ENCODE results near the gene PCBP2. TPM values are rescaled to one million over a fixed set of nuclear protein-coding genes. Genes with fewer than 3 reads are reported as not detected.

PCBP2 gene
- total RNA-seq, 4 donors from 2014 or later = 275 to 374 (median 365) TPM

DNA sequence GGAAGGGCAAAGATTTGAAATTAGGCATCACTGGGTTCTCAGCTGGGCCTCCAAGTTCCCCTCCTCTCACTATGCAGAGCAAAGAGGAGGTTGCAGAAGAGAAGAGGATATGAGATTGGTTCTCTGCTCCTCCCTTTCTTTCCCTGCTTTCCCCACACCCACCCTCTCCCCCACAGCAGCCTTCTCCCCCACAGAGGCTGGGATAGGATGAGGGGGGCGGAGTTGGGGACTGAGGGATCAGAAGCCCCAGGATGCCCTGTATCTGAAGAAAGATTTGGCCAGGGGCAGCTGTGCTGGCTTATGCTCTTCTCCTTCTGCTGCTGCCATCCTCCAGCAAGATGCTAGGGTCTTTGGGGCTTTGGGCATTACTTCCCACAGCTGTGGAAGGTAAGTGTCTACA is 28.3 kb upstream of the PCBP2 start, which contains the start of gene AMHR2:
TSS of gene AMHR2 (plus strand) at position 259 of the 400 bp plus-strand sequence. CDS start at position 339, 80 bp downstream.
- H3K36me3 ChIP-seq = no peaks in the 10 kb centered on the region
- no peaks in the 10 kb centered on the region for H3K9me3 ChIP-seq
- no peaks in the 10 kb centered on the region for H3K27me3 ChIP-seq
- no peak within 1 kb of the TSS for H3K27ac ChIP-seq (replicated peaks in 1 of 4)
- no peak for DNase-seq (ENCODE audit: extremely low spot score)
- TF ChIP-seq POLR2A (IDR thresholded peaks at IDR 0.05; ENCODE audit: low read depth) (no peak), EP300 (IDR thresholded peaks at IDR 0.05) (no peak), POLR2AphosphoS5 (IDR thresholded peaks at IDR 0.05) (no peak)
- TF ChIP-seq, protein P1, sequence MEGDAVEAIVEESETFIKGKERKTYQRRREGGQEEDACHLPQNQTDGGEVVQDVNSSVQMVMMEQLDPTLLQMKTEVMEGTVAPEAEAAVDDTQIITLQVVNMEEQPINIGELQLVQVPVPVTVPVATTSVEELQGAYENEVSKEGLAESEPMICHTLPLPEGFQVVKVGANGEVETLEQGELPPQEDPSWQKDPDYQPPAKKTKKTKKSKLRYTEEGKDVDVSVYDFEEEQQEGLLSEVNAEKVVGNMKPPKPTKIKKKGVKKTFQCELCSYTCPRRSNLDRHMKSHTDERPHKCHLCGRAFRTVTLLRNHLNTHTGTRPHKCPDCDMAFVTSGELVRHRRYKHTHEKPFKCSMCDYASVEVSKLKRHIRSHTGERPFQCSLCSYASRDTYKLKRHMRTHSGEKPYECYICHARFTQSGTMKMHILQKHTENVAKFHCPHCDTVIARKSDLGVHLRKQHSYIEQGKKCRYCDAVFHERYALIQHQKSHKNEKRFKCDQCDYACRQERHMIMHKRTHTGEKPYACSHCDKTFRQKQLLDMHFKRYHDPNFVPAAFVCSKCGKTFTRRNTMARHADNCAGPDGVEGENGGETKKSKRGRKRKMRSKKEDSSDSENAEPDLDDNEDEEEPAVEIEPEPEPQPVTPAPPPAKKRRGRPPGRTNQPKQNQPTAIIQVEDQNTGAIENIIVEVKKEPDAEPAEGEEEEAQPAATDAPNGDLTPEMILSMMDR (IDR thresholded peaks at IDR 0.05) = no peak
- intact Hi-C loops (cut with DNase I) = no loop called here
- H3K4me3 ChIP-seq = no peak within 1 kb of the TSS
- H3K4me1 ChIP-seq = peaks cover 7 to 9% (median 8%) of the 10 kb centered on the region in 4 donors
- WGBS = 88% methylated on average over 1 of the region's 1 CpG

DNA sequence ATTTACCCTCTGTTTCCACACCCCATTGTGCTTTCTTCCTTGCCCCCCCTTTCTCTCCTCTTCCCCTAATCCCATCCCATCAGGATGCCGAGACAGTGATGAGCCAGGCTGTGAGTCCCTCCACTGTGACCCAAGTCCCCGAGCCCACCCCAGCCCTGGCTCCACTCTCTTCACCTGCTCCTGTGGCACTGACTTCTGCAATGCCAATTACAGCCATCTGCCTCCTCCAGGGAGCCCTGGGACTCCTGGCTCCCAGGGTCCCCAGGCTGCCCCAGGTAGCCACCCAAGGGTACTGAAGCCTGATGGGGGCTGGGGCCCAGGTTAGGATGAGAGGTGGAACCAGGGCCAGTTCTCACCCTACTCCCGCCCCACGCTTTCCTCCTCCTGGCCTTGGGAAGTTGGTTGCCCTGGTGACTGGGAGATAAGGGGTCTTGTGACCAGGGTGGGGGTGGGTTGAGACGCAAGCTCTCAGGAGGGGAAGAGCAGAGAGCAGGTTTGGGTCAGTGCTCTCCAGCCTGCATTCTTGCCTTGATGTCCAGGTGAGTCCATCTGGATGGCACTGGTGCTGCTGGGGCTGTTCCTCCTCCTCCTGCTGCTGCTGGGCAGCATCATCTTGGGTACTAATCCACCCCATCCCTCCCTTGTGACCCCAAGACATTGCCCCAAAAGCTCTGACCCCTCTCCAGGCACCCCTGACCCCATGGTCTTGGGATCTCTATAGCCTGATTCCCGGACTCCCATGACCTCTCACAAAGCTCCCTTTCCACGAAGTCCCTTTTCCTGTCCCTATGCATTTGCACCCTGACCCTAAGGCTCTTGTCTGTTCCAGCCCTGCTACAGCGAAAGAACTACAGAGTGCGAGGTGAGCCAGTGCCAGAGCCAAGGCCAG is 27.0 kb upstream of the PCBP2 start:
- intact Hi-C loops (cut with DNase I) = no loop called here
- no peak overlapping the region for H3K27ac ChIP-seq (replicated peaks in 1 of 4)
- H3K4me1 ChIP-seq = peaks cover 7 to 9% (median 8%) of the 10 kb centered on the region in 4 donors
- no peak for TF ChIP-seq EP300 (IDR thresholded peaks at IDR 0.05)
- no peak for TF ChIP-seq POLR2AphosphoS5 (IDR thresholded peaks at IDR 0.05)
- no peak for TF ChIP-seq POLR2A (IDR thresholded peaks at IDR 0.05; ENCODE audit: low read depth)
- TF ChIP-seq, protein P1 (IDR thresholded peaks at IDR 0.05) = no peak
- H3K9me3 ChIP-seq = no peaks in the 10 kb centered on the region
- H3K36me3 ChIP-seq = no peaks in the 10 kb centered on the region
- H3K4me3 ChIP-seq = no peak overlapping the region
- 88% methylated on average over 9 of the region's 9 CpGs for WGBS
- no peak for DNase-seq (ENCODE audit: extremely low spot score)
- no peaks in the 10 kb centered on the region for H3K27me3 ChIP-seq

DNA sequence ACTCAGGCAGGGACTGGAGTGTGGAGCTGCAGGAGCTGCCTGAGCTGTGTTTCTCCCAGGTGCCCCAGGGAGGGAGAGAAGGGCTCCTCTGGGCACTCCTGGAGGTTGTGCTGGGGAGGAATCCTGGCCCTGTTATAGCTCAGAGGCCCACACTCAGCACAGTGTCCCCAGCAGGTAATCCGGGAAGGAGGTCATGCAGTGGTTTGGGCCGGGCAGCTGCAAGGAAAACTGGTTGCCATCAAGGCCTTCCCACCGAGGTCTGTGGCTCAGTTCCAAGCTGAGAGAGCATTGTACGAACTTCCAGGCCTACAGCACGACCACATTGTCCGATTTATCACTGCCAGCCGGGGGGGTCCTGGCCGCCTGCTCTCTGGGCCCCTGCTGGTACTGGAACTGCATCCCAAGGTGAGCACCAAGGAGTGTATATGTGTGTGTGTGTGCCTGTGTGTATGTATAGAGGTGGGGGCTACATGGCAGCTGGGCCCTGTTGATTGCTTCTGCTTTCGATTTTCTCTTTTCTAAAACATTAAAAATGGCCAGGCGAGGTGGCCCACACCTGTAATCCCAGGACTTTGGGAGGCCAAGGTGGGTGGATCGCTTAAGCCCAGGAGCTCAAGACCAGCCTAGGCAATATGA is 26.3 kb upstream of the PCBP2 start:
- Histone ChIP-seq H3K27me3 (no peaks in the 10 kb centered on the region), H3K4me3 (no peak overlapping the region), H3K4me1 (peaks cover 7 to 9% (median 8%) of the 10 kb centered on the region in 4 donors), H3K36me3 (no peaks in the 10 kb centered on the region), H3K27ac (replicated peaks in 1 of 4) (no peak overlapping the region), H3K9me3 (no peaks in the 10 kb centered on the region)
- TF ChIP-seq, protein P1 (IDR thresholded peaks at IDR 0.05) = no peak
- TF ChIP-seq POLR2AphosphoS5 (IDR thresholded peaks at IDR 0.05) (no peak), EP300 (IDR thresholded peaks at IDR 0.05) (no peak), POLR2A (IDR thresholded peaks at IDR 0.05; ENCODE audit: low read depth) (no peak)
- no peak for DNase-seq (ENCODE audit: extremely low spot score)
- intact Hi-C loops (cut with DNase I) = no loop called here
- WGBS = 76% methylated on average over 10 of the region's 11 CpGs

DNA sequence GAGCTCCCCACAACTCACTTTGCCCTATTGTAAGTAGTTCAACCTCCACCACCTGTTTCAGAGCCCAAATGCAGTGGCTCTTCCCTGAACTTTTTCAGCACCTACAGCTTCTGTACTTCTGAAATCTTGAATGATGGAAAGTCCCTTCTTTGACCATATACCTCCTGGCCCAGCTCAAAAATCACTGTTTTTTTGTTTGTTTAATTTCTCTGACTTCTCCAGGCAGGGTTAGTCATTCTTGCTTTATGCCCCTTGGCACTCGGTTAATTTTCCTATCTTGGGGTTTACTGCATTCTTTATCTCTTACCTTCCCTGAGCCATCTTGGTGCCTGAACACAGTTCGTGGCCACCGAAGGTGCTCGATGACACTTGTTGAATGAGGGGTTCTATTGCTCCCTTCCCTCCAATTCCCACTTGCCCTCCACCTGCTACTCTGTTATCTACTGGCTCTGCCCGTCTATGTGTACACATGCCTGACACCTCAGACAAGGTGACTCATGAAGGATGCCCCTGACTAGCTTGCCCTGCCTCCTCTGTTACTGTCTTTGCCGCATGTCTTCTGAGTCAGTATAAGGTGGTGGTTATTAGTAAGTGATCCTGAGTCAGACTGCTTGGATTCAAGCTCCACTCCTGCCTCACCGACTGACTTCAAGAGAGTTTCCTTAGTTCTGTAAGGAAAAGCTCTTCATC is 23.9 kb upstream of the PCBP2 start:
- 85% methylated on average over 7 of the region's 7 CpGs for WGBS
- Histone ChIP-seq H3K27me3 (no peaks in the 10 kb centered on the region), H3K36me3 (no peaks in the 10 kb centered on the region), H3K9me3 (no peaks in the 10 kb centered on the region), H3K27ac (replicated peaks in 1 of 4) (no peak overlapping the region), H3K4me3 (no peak overlapping the region), H3K4me1 (no peaks in the 10 kb centered on the region)
- intact Hi-C loops (cut with DNase I) = no loop called here
- no peak for DNase-seq (ENCODE audit: extremely low spot score)
- TF ChIP-seq POLR2AphosphoS5 (IDR thresholded peaks at IDR 0.05) (no peak), POLR2A (IDR thresholded peaks at IDR 0.05; ENCODE audit: low read depth) (no peak), EP300 (IDR thresholded peaks at IDR 0.05) (no peak)
- TF ChIP-seq, protein P1 (IDR thresholded peaks at IDR 0.05) = no peak

Measured in esophagus muscularis mucosa (tissue), 4 donors.